ENCODE results near the gene TPGS2. TPM values are rescaled to one million over a fixed set of nuclear protein-coding genes. Genes with fewer than 3 reads are reported as not detected.
A peak's percentile ranks its signal among the peaks of the same experiment; 100 is the strongest.
"Not testable (repeated sequence)": the region's sequence is repeated elsewhere in the genome, so short reads cannot be mapped to it uniquely, and the experiment has no call there.

The TPGS2 gene
- total RNA-seq, result 25.4 TPM
- long read RNA-seq, full-length matches to known transcripts, result 40 of 53 reads
- long read RNA-seq, partial matches to known transcripts, result 2 of 53 reads
- long read RNA-seq, other reads (novel, unspliced or antisense), result 11 of 53 reads

- no peaks in the 10 kb centered on the region for H3K27me3 ChIP-seq (ENCODE audit: low read depth)
- intact Hi-C loops (cut with micrococcal nuclease), result no loop called here
- peak within 1 kb of the TSS; percentile 77 for H3K27ac ChIP-seq (replicated peaks)
- H3K4me3 ChIP-seq, result peak within 1 kb of the TSS; percentile 86
- peak; percentile 86 for DNase-seq
- no peaks in the 10 kb centered on the region for H3K9me3 ChIP-seq (replicated peaks)
- peak; percentile 55 for TF ChIP-seq CTCF (IDR thresholded peaks at IDR 0.05; ENCODE audit: borderline replicate concordance)
- peaks cover 30% of the 10 kb centered on the region for H3K4me1 ChIP-seq
- H3K36me3 ChIP-seq, result no peaks in the 10 kb centered on the region
Measured at GRCh38 chr18:36828630-36829361, at the start of gene TPGS2, which contains the start of gene KIAA1328. TSS of gene TPGS2 (minus strand) at chr18:36829002. CDS start at chr18:36828767, 235 bp downstream. TSS of gene KIAA1328 (plus strand) at chr18:36829127. CDS start at chr18:36829139, 12 bp downstream.

- H3K27ac ChIP-seq (replicated peaks); intact Hi-C loops (cut with micrococcal nuclease); DNase-seq; H3K4me3 ChIP-seq; H3K27me3 ChIP-seq (ENCODE audit: low read depth); H3K4me1 ChIP-seq: not testable (repeated sequence)
- Histone ChIP-seq H3K36me3 (peaks cover 10% of the 10 kb centered on the region), H3K9me3 (replicated peaks) (peaks cover 19% of the 10 kb centered on the region)
Measured at GRCh38 chr18:36873826-36874225, 45.0 kb upstream of the TPGS2 start.

GRCh38 chr18:36872329-36872728 is 43.5 kb upstream of the TPGS2 start:
- Histone ChIP-seq H3K4me1 (no peaks in the 10 kb centered on the region), H3K9me3 (replicated peaks) (peaks cover 19% of the 10 kb centered on the region), H3K27ac (replicated peaks) (no peak overlapping the region), H3K27me3 (ENCODE audit: low read depth) (no peaks in the 10 kb centered on the region), H3K4me3 (no peak overlapping the region), H3K36me3 (peaks cover 10% of the 10 kb centered on the region)
- DNase-seq, result no peak
- no peak for TF ChIP-seq CTCF (IDR thresholded peaks at IDR 0.05; ENCODE audit: borderline replicate concordance)
- intact Hi-C loops (cut with micrococcal nuclease), result no loop called here

- Histone ChIP-seq H3K27ac (replicated peaks) (no peak overlapping the region), H3K36me3 (peaks cover 10% of the 10 kb centered on the region), H3K9me3 (replicated peaks) (peaks cover 19% of the 10 kb centered on the region), H3K4me1 (no peaks in the 10 kb centered on the region), H3K4me3 (no peak overlapping the region), H3K27me3 (ENCODE audit: low read depth) (no peaks in the 10 kb centered on the region)
- intact Hi-C loops (cut with micrococcal nuclease), result no loop called here
- TF ChIP-seq CTCF (IDR thresholded peaks at IDR 0.05; ENCODE audit: borderline replicate concordance), result no peak
- no peak for DNase-seq
Measured at GRCh38 chr18:36871801-36872200, 43.0 kb upstream of the TPGS2 start.

GRCh38 chr18:36867056-36867455 is 38.3 kb upstream of the TPGS2 start:
- Histone ChIP-seq H3K27ac (replicated peaks) (no peak overlapping the region), H3K36me3 (peaks cover 9% of the 10 kb centered on the region), H3K27me3 (ENCODE audit: low read depth) (no peaks in the 10 kb centered on the region), H3K4me1 (no peaks in the 10 kb centered on the region), H3K4me3 (no peak overlapping the region), H3K9me3 (replicated peaks) (no peaks in the 10 kb centered on the region)
- intact Hi-C loops (cut with micrococcal nuclease), result no loop called here
- no peak for TF ChIP-seq CTCF (IDR thresholded peaks at IDR 0.05; ENCODE audit: borderline replicate concordance)
- DNase-seq, result no peak

- no peak overlapping the region for H3K27ac ChIP-seq (replicated peaks)
- no peaks in the 10 kb centered on the region for H3K27me3 ChIP-seq (ENCODE audit: low read depth)
- no peaks in the 10 kb centered on the region for H3K9me3 ChIP-seq (replicated peaks)
- H3K4me3 ChIP-seq, result no peak overlapping the region
- intact Hi-C loops (cut with micrococcal nuclease), result no loop called here
- no peak for DNase-seq
- peaks cover 11% of the 10 kb centered on the region for H3K36me3 ChIP-seq
- no peak for TF ChIP-seq CTCF (IDR thresholded peaks at IDR 0.05; ENCODE audit: borderline replicate concordance)
- no peaks in the 10 kb centered on the region for H3K4me1 ChIP-seq
Measured at GRCh38 chr18:36862182-36862581, 33.4 kb upstream of the TPGS2 start.

Data from left ventricle myocardium inferior (tissue), 1 donor.